Osteocyte (in vitro differentiated cells): ENCODE measurements around the gene TP53I11. TPM values are rescaled to one million over a fixed set of nuclear protein-coding genes. Genes with fewer than 3 reads are reported as not detected.

Experiments
- DNase-seq: peaks from one replicate; pipeline ENCODE4 v3.0.0; 2021; ENCODE audit warnings: mixed read lengths; ENCODE audit not compliant: unreplicated experiment; ENCODE audit errors: extremely low spot score
- H3K27ac Mint-ChIP-seq: one replicate; pipeline ENCODE4 v1.8.0; 2021; ENCODE audit warnings: mild to moderate bottlenecking, mixed read lengths; ENCODE audit not compliant: unreplicated experiment
- H3K27me3 Mint-ChIP-seq: one replicate; pipeline ENCODE4 v1.8.0; 2021; ENCODE audit warnings: mixed read lengths; ENCODE audit not compliant: unreplicated experiment
- H3K36me3 Mint-ChIP-seq: one replicate; pipeline ENCODE4 v1.8.0; 2021; ENCODE audit warnings: mixed read lengths; ENCODE audit not compliant: unreplicated experiment
- H3K4me1 Mint-ChIP-seq: one replicate; pipeline ENCODE4 v1.8.0; 2021; ENCODE audit warnings: mixed read lengths; ENCODE audit not compliant: unreplicated experiment
- H3K4me3 Mint-ChIP-seq: one replicate; pipeline ENCODE4 v1.8.0; 2021; ENCODE audit warnings: mild to moderate bottlenecking, moderate library complexity, mixed read lengths; ENCODE audit not compliant: unreplicated experiment
- H3K9me3 Mint-ChIP-seq: one replicate; pipeline ENCODE4 v1.8.0; 2021; ENCODE audit warnings: mixed read lengths; ENCODE audit not compliant: unreplicated experiment
- total RNA-seq: library from RNA; stranded (reverse); gene quantifications from 2 replicates; pipeline ENCODE4 v1.2.1, GENCODE V29; 2021
- TF ChIP-seq, protein P1 (sequence below): fragments of 200-600 bp; sonication (generic); IDR thresholded peaks from 2 replicates; pipeline ENCODE4 v1.5.0; 2021; ENCODE audit warnings: antibody characterized with exemption, mild to moderate bottlenecking, moderate library complexity

TP53I11 gene
- total RNA-seq, 1 donor from 2014 or later = 159 TPM

GRCh38 chr11:44952082-44952481, 1.4 kb upstream of the TP53I11 start:
- H3K9me3 Mint-ChIP-seq = no peaks in the 10 kb centered on the region
- no peak overlapping the region for H3K27ac Mint-ChIP-seq
- no peak for DNase-seq
- no peaks in the 10 kb centered on the region for H3K36me3 Mint-ChIP-seq
- H3K4me1 Mint-ChIP-seq = peaks cover 38% of the 10 kb centered on the region
- no peaks in the 10 kb centered on the region for H3K27me3 Mint-ChIP-seq
- TF ChIP-seq, protein P1, sequence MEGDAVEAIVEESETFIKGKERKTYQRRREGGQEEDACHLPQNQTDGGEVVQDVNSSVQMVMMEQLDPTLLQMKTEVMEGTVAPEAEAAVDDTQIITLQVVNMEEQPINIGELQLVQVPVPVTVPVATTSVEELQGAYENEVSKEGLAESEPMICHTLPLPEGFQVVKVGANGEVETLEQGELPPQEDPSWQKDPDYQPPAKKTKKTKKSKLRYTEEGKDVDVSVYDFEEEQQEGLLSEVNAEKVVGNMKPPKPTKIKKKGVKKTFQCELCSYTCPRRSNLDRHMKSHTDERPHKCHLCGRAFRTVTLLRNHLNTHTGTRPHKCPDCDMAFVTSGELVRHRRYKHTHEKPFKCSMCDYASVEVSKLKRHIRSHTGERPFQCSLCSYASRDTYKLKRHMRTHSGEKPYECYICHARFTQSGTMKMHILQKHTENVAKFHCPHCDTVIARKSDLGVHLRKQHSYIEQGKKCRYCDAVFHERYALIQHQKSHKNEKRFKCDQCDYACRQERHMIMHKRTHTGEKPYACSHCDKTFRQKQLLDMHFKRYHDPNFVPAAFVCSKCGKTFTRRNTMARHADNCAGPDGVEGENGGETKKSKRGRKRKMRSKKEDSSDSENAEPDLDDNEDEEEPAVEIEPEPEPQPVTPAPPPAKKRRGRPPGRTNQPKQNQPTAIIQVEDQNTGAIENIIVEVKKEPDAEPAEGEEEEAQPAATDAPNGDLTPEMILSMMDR = no peak
- no peak overlapping the region for H3K4me3 Mint-ChIP-seq

DNA sequence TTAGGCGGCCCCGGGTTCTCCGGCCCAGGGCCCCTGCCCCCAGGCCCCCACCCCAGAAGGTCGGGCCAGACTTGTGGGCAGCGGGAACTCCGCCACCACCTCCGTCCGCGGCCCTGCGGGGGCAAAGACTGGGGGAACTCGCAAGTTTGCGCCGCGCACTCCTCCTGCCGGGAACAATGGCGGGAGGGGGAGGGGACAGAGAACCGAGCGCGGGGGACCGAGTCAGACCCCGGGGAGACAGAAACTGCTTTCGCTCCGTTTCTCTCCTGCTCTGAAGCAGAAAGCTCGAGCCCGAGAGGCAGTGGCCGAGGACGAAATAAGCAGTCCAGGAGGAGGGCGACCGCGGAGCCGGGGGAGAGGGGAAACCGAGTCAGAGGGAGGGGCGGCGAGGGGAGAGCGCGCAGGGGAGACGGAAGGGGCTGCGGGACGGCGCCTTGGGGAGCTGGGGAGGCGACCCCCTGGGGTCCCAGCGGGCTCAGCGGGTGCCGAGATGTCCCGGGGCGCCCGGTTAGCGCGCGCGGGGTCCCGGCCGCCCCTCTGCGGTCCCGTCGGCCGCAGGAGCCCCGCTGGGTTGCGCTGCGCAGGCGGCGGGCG, 555 bp downstream of the TP53I11 start:
- peak overlapping the region; percentile 52 for H3K27ac Mint-ChIP-seq
- TF ChIP-seq, protein P1 = no peak
- H3K36me3 Mint-ChIP-seq = no peaks in the 10 kb centered on the region
- no peak for DNase-seq
- H3K4me3 Mint-ChIP-seq = peak overlapping the region; percentile 91
- H3K4me1 Mint-ChIP-seq = peaks cover 39% of the 10 kb centered on the region
- H3K9me3 Mint-ChIP-seq = no peaks in the 10 kb centered on the region
- no peaks in the 10 kb centered on the region for H3K27me3 Mint-ChIP-seq

- peak overlapping the region; percentile 50 for H3K27ac Mint-ChIP-seq
- peak overlapping the region; percentile 91 for H3K4me3 Mint-ChIP-seq
- TF ChIP-seq, protein P1 = peak; percentile 80
- no peak for DNase-seq
- no peaks in the 10 kb centered on the region for H3K9me3 Mint-ChIP-seq
- H3K36me3 Mint-ChIP-seq = no peaks in the 10 kb centered on the region
- H3K4me1 Mint-ChIP-seq = peaks cover 37% of the 10 kb centered on the region
- no peaks in the 10 kb centered on the region for H3K27me3 Mint-ChIP-seq
Measured at GRCh38 chr11:44949160-44950030, 1.3 kb downstream of the TP53I11 start.

GRCh38 chr11:44948155-44948554, 2.5 kb downstream of the TP53I11 start:
- peak overlapping the region; percentile 12 for H3K27ac Mint-ChIP-seq
- H3K27me3 Mint-ChIP-seq = no peaks in the 10 kb centered on the region
- H3K4me1 Mint-ChIP-seq = peaks cover 46% of the 10 kb centered on the region
- TF ChIP-seq, protein P1 = no peak
- peak overlapping the region; percentile 5 for H3K4me3 Mint-ChIP-seq
- no peaks in the 10 kb centered on the region for H3K9me3 Mint-ChIP-seq
- H3K36me3 Mint-ChIP-seq = no peaks in the 10 kb centered on the region
- DNase-seq = no peak

GRCh38 chr11:44947114-44947513, 3.6 kb downstream of the TP53I11 start:
- TF ChIP-seq, protein P1 = no peak
- H3K4me1 Mint-ChIP-seq = peaks cover 53% of the 10 kb centered on the region
- no peaks in the 10 kb centered on the region for H3K27me3 Mint-ChIP-seq
- no peak for DNase-seq
- H3K4me3 Mint-ChIP-seq = no peak overlapping the region
- no peak overlapping the region for H3K27ac Mint-ChIP-seq
- H3K36me3 Mint-ChIP-seq = no peaks in the 10 kb centered on the region
- no peaks in the 10 kb centered on the region for H3K9me3 Mint-ChIP-seq
